Uterus (tissue), 2 donors: ENCODE data around the gene SMAP2.

Experiments used
- CTCF ChIP-seq, 4 experiments: fragments of 200-600 bp in 2 of 4; fragments of 450-650 bp in 2 of 4; sonication (generic) in 2 of 4; IDR thresholded peaks; one replicate each; pipeline ENCODE4 v1.5.1; 2016 to 2019; ENCODE audit warnings: antibody characterized with exemption in 4 of 4, mild to moderate bottlenecking in 2 of 4, moderate library complexity in 1 of 4
- POLR2A ChIP-seq, 2 donors: fragments of 450-650 bp; IDR thresholded peaks; one replicate each; pipeline ENCODE4 v1.6.1; 2016; ENCODE audit warnings: antibody characterized with exemption in 2 of 2, mild to moderate bottlenecking in 1 of 2, moderate library complexity in 1 of 2

GRCh38 chr1:40399984-40400704 lies 26.6 kb downstream of the SMAP2 start:
- TF ChIP-seq CTCF (IDR thresholded peaks at IDR 0.05) (no peak), POLR2A (IDR thresholded peaks at IDR 0.05) (no peak)
